ENCODE measurements around the gene MTUS2. TPM values are rescaled to one million over a fixed set of nuclear protein-coding genes. Genes with fewer than 3 reads are reported as not detected.

MTUS2 gene
- total RNA-seq, 2 donors from 2014 or later = 0.02 TPM; not detected in 1

GRCh38 chr13:29427937-29428309, 607.8 kb downstream of the MTUS2 start:
- peak overlapping the region in 1 of 2 donors; percentile 10 for H3K4me3 Mint-ChIP-seq
- no peak overlapping the region for H3K27ac Mint-ChIP-seq
- H3K4me1 Mint-ChIP-seq (ENCODE audit: low read depth) = peaks cover 5% of the 10 kb centered on the region
- DNase-seq = no peak
- no peaks in the 10 kb centered on the region for H3K36me3 Mint-ChIP-seq (ENCODE audit: insufficient read depth in 2 of 2)
- no peak for ATAC-seq (replicated peaks in 1 of 2)
- peaks cover 53% of the 10 kb centered on the region for H3K27me3 Mint-ChIP-seq (ENCODE audit: low read depth)
- H3K9me3 Mint-ChIP-seq = no peaks in the 10 kb centered on the region

DNA sequence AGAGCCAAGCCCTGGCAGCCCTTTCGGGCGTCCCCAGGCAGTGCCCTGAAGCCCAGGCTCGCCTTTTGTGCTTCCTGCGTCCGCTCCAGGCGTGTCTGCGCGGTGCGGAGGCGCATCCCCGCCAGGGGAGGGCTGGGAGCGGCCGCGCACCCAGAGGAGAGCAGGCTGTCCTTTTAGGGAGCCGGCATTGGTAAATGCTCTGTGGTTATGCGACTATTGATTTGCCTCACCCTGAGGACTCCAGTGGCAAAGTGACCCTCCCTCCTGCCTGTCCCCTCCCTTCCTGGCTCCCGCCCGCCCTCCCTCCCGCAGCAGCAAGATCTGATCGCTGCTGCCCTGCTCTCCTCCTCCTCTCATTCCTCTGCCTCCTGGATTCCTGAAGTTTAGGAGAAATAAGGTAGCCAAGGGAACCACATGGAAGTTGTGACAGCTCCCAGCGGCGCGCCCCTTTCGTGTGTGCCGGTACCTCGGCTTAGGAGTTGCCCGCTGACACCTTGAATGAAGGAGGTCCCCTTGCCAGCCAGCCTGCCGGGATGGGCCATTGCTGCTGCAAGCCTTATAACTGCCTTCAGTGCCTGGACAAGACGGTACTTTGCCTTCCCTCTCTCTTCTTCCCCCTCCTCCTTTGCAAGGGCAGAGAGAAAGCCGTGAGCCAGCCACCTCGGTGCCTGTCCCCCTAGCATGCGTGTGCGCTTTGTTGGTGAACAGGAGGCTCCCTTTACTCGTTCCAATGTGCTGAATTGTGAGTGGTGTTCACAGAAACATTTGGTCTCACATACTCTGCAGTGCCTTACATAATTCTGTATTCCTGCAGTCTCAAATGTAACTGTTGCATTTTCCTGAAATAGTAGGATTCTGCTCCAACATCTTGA, 608.4 kb downstream of the MTUS2 start:
- ATAC-seq (replicated peaks in 1 of 2) = no peak
- peak overlapping the region; percentile 25 to 52 for H3K4me3 Mint-ChIP-seq
- H3K36me3 Mint-ChIP-seq (ENCODE audit: insufficient read depth in 2 of 2) = no peaks in the 10 kb centered on the region
- no peaks in the 10 kb centered on the region for H3K9me3 Mint-ChIP-seq
- no peak for DNase-seq
- peaks cover 5% of the 10 kb centered on the region for H3K4me1 Mint-ChIP-seq (ENCODE audit: low read depth)
- H3K27ac Mint-ChIP-seq = no peak overlapping the region
- peaks cover 56% of the 10 kb centered on the region for H3K27me3 Mint-ChIP-seq (ENCODE audit: low read depth)

- peaks cover 5% of the 10 kb centered on the region for H3K4me1 Mint-ChIP-seq (ENCODE audit: low read depth)
- H3K4me3 Mint-ChIP-seq = peak overlapping the region in 1 of 2 donors; percentile 25
- no peaks in the 10 kb centered on the region for H3K36me3 Mint-ChIP-seq (ENCODE audit: insufficient read depth in 2 of 2)
- ATAC-seq (replicated peaks in 1 of 2) (no peak), DNase-seq (no peak)
- peaks cover 56% of the 10 kb centered on the region for H3K27me3 Mint-ChIP-seq (ENCODE audit: low read depth)
- H3K9me3 Mint-ChIP-seq = no peaks in the 10 kb centered on the region
- H3K27ac Mint-ChIP-seq = no peak overlapping the region
Measured at GRCh38 chr13:29429286-29429900, 609.3 kb downstream of the MTUS2 start.

DNA sequence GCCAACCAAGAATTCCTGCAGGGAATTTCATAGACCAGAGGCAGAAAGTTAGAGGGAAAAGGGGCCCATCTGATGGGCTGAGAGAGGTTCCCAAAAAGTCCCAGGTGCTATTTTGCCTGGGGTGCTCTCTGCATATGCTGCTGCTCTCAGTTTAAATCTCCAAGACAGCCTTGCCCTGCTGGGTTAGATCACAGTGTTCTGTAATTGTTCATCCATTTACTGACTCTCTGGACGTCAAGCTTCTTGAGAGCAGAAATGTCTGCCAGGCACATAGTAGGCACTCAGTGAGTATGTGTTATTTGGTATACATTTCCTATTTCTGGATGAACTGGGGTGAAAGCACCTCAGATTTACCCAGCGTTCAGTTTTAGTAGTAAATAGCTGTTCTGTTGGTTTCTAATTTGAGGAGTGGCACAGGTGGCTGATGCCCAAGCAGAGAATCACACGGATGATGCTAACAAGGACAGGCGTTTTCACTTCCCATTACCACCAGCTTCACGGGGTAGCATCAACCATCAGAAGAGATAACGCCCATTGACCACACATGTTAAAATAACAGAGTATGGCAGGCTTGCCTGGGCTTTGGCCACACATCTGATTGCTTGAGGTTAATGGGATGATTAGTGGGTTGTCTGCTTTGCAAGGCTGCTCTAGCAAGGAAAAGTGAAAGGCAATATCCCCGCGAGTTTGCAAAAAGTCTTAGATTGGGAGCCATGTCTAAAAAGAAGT, 614.2 kb downstream of the MTUS2 start:
- Mint-ChIP-seq H3K4me1 (ENCODE audit: low read depth) (no peaks in the 10 kb centered on the region), H3K27ac (no peak overlapping the region), H3K27me3 (ENCODE audit: low read depth) (peaks cover 22% of the 10 kb centered on the region), H3K4me3 (no peak overlapping the region), H3K36me3 (ENCODE audit: insufficient read depth in 2 of 2) (no peaks in the 10 kb centered on the region), H3K9me3 (no peaks in the 10 kb centered on the region)
- ATAC-seq (replicated peaks in 1 of 2) (no peak), DNase-seq (no peak)

DNA sequence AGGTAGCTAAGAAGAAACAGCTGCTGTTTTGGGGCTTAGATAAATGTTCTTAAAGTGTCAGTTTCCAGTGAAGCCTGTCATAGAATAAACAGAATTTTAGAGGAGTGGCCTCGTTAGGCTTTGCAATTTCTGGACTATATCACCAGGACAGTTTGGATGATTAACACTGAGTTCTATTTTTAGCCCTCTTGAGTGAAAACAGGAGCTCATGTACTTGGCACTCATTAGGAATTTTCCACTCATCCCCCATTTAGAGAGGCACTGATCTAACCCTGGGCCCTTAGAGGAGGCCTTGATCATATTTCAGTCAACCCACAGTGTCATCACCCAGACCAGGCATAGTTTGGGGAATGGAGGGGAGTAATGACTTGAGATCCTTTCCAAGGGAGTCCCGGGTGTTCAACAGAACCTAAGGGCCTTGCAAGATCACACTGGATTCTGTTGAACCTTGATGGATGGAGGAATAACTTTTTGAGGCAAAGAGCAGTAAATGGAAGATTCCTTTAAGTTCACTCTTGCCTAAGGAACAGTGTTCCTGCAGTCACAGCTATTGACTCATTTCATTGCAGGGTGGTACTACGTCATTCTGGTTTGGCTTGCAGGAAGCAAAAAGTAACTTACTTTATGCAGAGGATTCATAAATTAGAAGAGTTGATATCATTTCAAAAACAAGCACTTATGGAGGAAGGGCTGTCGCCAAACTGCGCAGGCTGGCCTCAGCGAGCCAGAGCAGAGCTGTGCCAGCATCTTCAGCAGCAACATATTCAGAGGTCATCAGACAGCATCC, 615.2 kb downstream of the MTUS2 start:
- no peak for DNase-seq
- Mint-ChIP-seq H3K36me3 (ENCODE audit: insufficient read depth in 2 of 2) (no peaks in the 10 kb centered on the region), H3K27ac (no peak overlapping the region), H3K4me3 (no peak overlapping the region), H3K9me3 (no peaks in the 10 kb centered on the region), H3K27me3 (ENCODE audit: low read depth) (peaks cover 20% of the 10 kb centered on the region), H3K4me1 (ENCODE audit: low read depth) (no peaks in the 10 kb centered on the region)
- no peak for ATAC-seq (replicated peaks in 1 of 2)

GRCh38 chr13:29436291-29436690, 616.2 kb downstream of the MTUS2 start:
- H3K9me3 Mint-ChIP-seq = no peaks in the 10 kb centered on the region
- peaks cover 10% of the 10 kb centered on the region for H3K27me3 Mint-ChIP-seq (ENCODE audit: low read depth)
- DNase-seq (no peak), ATAC-seq (replicated peaks in 1 of 2) (no peak)
- no peak overlapping the region for H3K4me3 Mint-ChIP-seq
- H3K27ac Mint-ChIP-seq = no peak overlapping the region
- H3K36me3 Mint-ChIP-seq (ENCODE audit: insufficient read depth in 2 of 2) = no peaks in the 10 kb centered on the region
- H3K4me1 Mint-ChIP-seq (ENCODE audit: low read depth) = no peaks in the 10 kb centered on the region

DNA sequence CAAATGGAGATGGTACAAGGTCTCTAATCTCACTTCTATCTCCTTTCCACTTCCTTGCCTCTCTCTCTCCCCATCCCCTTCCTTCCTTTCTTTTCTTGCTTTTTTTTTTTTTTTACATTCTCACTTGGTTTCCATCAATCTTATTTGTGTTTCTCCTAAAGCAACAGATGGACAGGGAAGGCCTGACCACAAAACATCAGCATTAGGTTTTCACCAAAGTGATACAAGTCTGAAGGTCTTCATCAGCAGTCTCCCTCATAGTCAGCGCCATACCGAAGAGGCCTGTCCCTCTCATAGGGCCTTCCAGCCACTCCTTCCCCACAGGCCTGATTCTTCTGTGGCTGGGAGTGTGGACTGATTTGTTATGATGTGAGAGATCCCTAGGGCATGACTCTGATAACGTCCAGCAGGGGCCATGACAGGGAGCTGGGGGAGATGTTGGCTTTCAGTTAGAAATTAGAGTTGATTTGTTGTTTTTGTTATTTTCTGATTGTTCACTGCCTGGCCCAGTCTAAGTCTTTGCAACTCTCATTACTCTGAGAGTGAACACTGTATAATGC, 616.7 kb downstream of the MTUS2 start:
- H3K9me3 Mint-ChIP-seq = no peaks in the 10 kb centered on the region
- no peaks in the 10 kb centered on the region for H3K36me3 Mint-ChIP-seq (ENCODE audit: insufficient read depth in 2 of 2)
- no peak for DNase-seq
- no peak overlapping the region for H3K27ac Mint-ChIP-seq
- no peaks in the 10 kb centered on the region for H3K4me1 Mint-ChIP-seq (ENCODE audit: low read depth)
- no peak overlapping the region for H3K4me3 Mint-ChIP-seq
- ATAC-seq (replicated peaks in 1 of 2) = no peak
- H3K27me3 Mint-ChIP-seq (ENCODE audit: low read depth) = peaks cover 6% of the 10 kb centered on the region

DNA sequence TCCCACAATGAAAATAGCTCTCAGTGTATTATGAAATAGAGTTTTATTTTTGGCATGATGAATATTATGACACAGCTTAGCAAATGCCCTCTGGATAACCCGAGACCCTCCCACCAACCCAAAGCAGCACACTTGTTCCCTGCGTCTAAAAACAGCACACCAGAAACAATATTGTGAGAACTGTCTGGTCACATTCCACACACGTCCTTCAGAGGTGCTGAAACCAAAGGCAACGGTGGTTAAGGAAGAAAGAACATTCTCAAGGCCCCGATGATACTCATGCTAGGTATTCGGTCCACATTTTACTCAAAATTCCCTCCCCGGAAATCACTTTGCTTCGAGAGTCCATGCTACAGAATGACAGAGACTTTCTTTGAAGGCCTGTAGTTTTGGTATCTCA, 618.6 kb downstream of the MTUS2 start:
- H3K27me3 Mint-ChIP-seq (ENCODE audit: low read depth) = no peaks in the 10 kb centered on the region
- H3K36me3 Mint-ChIP-seq (ENCODE audit: insufficient read depth in 2 of 2) = no peaks in the 10 kb centered on the region
- DNase-seq (no peak), ATAC-seq (replicated peaks in 1 of 2) (no peak)
- H3K27ac Mint-ChIP-seq = no peak overlapping the region
- no peaks in the 10 kb centered on the region for H3K4me1 Mint-ChIP-seq (ENCODE audit: low read depth)
- H3K9me3 Mint-ChIP-seq = no peaks in the 10 kb centered on the region
- H3K4me3 Mint-ChIP-seq = no peak overlapping the region

GRCh38 chr13:29439601-29440388, 619.7 kb downstream of the MTUS2 start:
- no peaks in the 10 kb centered on the region for H3K27me3 Mint-ChIP-seq (ENCODE audit: low read depth)
- no peak overlapping the region for H3K27ac Mint-ChIP-seq
- no peaks in the 10 kb centered on the region for H3K4me1 Mint-ChIP-seq (ENCODE audit: low read depth)
- no peaks in the 10 kb centered on the region for H3K9me3 Mint-ChIP-seq
- ATAC-seq (replicated peaks in 1 of 2) (no peak), DNase-seq (no peak)
- no peak overlapping the region for H3K4me3 Mint-ChIP-seq
- no peaks in the 10 kb centered on the region for H3K36me3 Mint-ChIP-seq (ENCODE audit: insufficient read depth in 2 of 2)

DNA sequence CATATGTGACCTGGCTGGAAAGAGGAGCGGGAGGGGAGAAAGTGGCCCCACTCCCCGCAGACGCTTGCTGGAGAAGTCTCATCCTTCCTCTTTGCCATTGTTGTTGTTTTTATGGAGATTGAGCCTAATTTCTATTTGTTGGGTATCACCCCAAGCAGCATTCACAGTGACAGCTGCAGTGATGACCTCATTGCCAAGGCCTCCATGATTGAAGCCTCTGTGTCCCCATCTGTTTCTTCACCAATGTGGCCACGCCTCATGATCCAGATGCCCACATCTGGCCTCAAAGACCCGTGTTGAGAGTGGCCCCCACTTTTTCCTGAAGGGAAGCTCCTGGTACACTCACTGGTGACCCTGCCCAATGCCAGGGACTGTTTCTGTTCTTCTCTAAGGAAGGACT, 621.2 kb downstream of the MTUS2 start:
- Mint-ChIP-seq H3K9me3 (no peaks in the 10 kb centered on the region), H3K4me1 (ENCODE audit: low read depth) (no peaks in the 10 kb centered on the region), H3K4me3 (no peak overlapping the region), H3K27ac (no peak overlapping the region), H3K36me3 (ENCODE audit: insufficient read depth in 2 of 2) (no peaks in the 10 kb centered on the region), H3K27me3 (ENCODE audit: low read depth) (no peaks in the 10 kb centered on the region)
- ATAC-seq (replicated peaks in 1 of 2) = no peak
- no peak for DNase-seq

- Mint-ChIP-seq H3K27ac (no peak overlapping the region), H3K27me3 (ENCODE audit: low read depth) (peaks cover 11% of the 10 kb centered on the region), H3K4me1 (ENCODE audit: low read depth) (no peaks in the 10 kb centered on the region), H3K9me3 (no peaks in the 10 kb centered on the region), H3K4me3 (no peak overlapping the region), H3K36me3 (ENCODE audit: insufficient read depth in 2 of 2) (no peaks in the 10 kb centered on the region)
- DNase-seq = no peak
- ATAC-seq (replicated peaks in 1 of 2) = no peak
Measured at GRCh38 chr13:29446016-29446415, 625.9 kb downstream of the MTUS2 start.

GRCh38 chr13:29448174-29448573, 628.0 kb downstream of the MTUS2 start:
- Mint-ChIP-seq H3K4me1 (ENCODE audit: low read depth) (no peaks in the 10 kb centered on the region), H3K9me3 (no peaks in the 10 kb centered on the region), H3K4me3 (no peak overlapping the region), H3K36me3 (ENCODE audit: insufficient read depth in 2 of 2) (no peaks in the 10 kb centered on the region), H3K27me3 (ENCODE audit: low read depth) (peaks cover 18% of the 10 kb centered on the region), H3K27ac (no peak overlapping the region)
- DNase-seq = no peak
- ATAC-seq (replicated peaks in 1 of 2) = no peak

Measured in activated T-cell treated with anti-CD3 and anti-CD28 coated beads, Interleukin-2, amount 50 U/mL, for 72 hours (primary cell).